SU-DHL-6 (cell line): Measurements from ENCODE around the gene TFDP2.

Experiments
- H2AFZ ChIP-seq: fragments of 200-600 bp; sonication (generic); 2 replicates; pipeline ENCODE4 v1.6.1; 2014; ENCODE audit warnings: low read depth, mild to moderate bottlenecking, moderate library complexity, mixed read lengths, antibody characterized with exemption, low read length; ENCODE audit not compliant: severe bottlenecking
- H3F3A ChIP-seq: fragments of 200-600 bp; shearing (Covaris generic); 2 replicates; pipeline ENCODE4 v1.6.0; 2016; ENCODE audit warnings: antibody characterized with exemption, mild to moderate bottlenecking; ENCODE audit not compliant: insufficient read depth
- H3K27ac ChIP-seq: fragments of 200-600 bp; sonication (generic); 2 replicates; pipeline ENCODE4 v1.5.1; 2016; ENCODE audit warnings: low read depth, mild to moderate bottlenecking, low read length, moderate library complexity, mixed read lengths
- H3K27me3 ChIP-seq: fragments of 200-600 bp; sonication (generic), shearing (Covaris generic); 2 replicates; pipeline ENCODE4 v1.6.0; 2014; ENCODE audit warnings: mild to moderate bottlenecking, low read length
- H3K36me3 ChIP-seq: fragments of 200-600 bp; sonication (generic); 2 replicates; pipeline ENCODE4 v1.6.1; 2014; ENCODE audit warnings: mild to moderate bottlenecking, low read length, mixed read lengths
- H3K4me2 ChIP-seq: fragments of 300-600, 200-600 bp; shearing (Covaris generic), sonication (generic); 2 replicates; pipeline ENCODE4 v1.6.0; 2014; ENCODE audit warnings: low read length, low read depth, mild to moderate bottlenecking; ENCODE audit not compliant: poor library complexity, severe bottlenecking
- H3K4me3 ChIP-seq: fragments of 200-600 bp; sonication (generic); 2 replicates; pipeline ENCODE4 v1.5.1; 2014; ENCODE audit warnings: antibody characterized with exemption, low read length, mild to moderate bottlenecking, mixed read lengths; ENCODE audit not compliant: insufficient read depth, poor library complexity, severe bottlenecking
- H3K79me2 ChIP-seq: fragments of 200-600 bp; sonication (generic); 2 replicates; pipeline ENCODE4 v1.6.1; 2014; ENCODE audit warnings: mild to moderate bottlenecking, low read length, moderate library complexity; ENCODE audit not compliant: insufficient read depth
- H3K9ac ChIP-seq: fragments of 200-600 bp; sonication (generic); 2 replicates; pipeline ENCODE4 v1.7.0; 2014; ENCODE audit warnings: mild to moderate bottlenecking, low read length
- H3K9me2 ChIP-seq: fragments of 200-600 bp; sonication (generic); replicated peaks from 2 replicates; pipeline ENCODE4 v1.6.1; 2014; ENCODE audit warnings: low read length; ENCODE audit not compliant: insufficient read depth
- H3K9me3 ChIP-seq: fragments of 200-600 bp; sonication (generic); 2 replicates; pipeline ENCODE4 v1.6.1; 2014; ENCODE audit warnings: low read length, mixed read lengths; ENCODE audit not compliant: insufficient read depth
- H4K20me1 ChIP-seq: fragments of 200-600 bp; sonication (generic); 2 replicates; pipeline ENCODE4 v1.6.1; 2014; ENCODE audit warnings: low read depth, mild to moderate bottlenecking, antibody characterized with exemption, low read length, moderate library complexity, mixed read lengths
- EZH2phosphoT487 ChIP-seq: fragments of 200-600 bp; sonication (generic), shearing (Covaris generic); conservative IDR thresholded peaks from 2 replicates; pipeline ENCODE4 v1.6.1; 2018; ENCODE audit warnings: mild to moderate bottlenecking, antibody characterized with exemption, low read length, moderate library complexity, mixed read lengths
- TF ChIP-seq, protein P1 (sequence below): fragments of 200-600 bp; sonication (generic); IDR thresholded peaks from one replicate; pipeline ENCODE4 v1.5.1; 2017; ENCODE audit warnings: antibody characterized with exemption, mild to moderate bottlenecking, low read length, moderate library complexity; ENCODE audit not compliant: insufficient read depth, poor library complexity, severe bottlenecking

TFDP2 gene

DNA sequence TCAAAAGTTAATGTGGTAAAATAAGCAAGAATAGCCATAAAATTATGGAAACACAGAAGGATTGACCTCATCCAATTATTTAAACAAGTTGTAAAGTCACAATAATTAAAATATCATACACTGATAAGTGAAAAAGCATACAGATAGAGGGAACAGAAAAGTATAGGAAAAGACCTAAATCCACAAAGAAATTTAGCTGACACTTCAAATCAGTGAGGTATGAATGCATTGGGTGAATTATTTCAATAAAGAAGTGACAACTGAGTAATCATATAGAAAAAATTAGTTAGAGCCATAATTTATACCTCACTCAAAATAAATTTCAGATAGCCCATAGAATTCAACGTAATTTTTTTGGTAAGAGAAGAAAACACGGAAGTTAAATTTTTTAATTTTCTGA is 25.1 kb downstream of the TFDP2 start:
- H3K79me2 ChIP-seq = no peaks in the 10 kb centered on the region
- no peaks in the 10 kb centered on the region for H4K20me1 ChIP-seq
- H3F3A ChIP-seq = no peaks in the 10 kb centered on the region
- H3K27ac ChIP-seq = no peak overlapping the region
- no peak overlapping the region for H3K9ac ChIP-seq
- no peaks in the 10 kb centered on the region for H3K27me3 ChIP-seq
- H3K4me2 ChIP-seq = no peak overlapping the region
- H3K9me3 ChIP-seq = no peaks in the 10 kb centered on the region
- H3K9me2 ChIP-seq = no peaks in the 10 kb centered on the region
- no peak overlapping the region for H2AFZ ChIP-seq
- TF ChIP-seq, protein P1, sequence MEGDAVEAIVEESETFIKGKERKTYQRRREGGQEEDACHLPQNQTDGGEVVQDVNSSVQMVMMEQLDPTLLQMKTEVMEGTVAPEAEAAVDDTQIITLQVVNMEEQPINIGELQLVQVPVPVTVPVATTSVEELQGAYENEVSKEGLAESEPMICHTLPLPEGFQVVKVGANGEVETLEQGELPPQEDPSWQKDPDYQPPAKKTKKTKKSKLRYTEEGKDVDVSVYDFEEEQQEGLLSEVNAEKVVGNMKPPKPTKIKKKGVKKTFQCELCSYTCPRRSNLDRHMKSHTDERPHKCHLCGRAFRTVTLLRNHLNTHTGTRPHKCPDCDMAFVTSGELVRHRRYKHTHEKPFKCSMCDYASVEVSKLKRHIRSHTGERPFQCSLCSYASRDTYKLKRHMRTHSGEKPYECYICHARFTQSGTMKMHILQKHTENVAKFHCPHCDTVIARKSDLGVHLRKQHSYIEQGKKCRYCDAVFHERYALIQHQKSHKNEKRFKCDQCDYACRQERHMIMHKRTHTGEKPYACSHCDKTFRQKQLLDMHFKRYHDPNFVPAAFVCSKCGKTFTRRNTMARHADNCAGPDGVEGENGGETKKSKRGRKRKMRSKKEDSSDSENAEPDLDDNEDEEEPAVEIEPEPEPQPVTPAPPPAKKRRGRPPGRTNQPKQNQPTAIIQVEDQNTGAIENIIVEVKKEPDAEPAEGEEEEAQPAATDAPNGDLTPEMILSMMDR = no peak
- TF ChIP-seq EZH2phosphoT487 = no peak
- no peaks in the 10 kb centered on the region for H3K36me3 ChIP-seq
- no peak overlapping the region for H3K4me3 ChIP-seq

DNA sequence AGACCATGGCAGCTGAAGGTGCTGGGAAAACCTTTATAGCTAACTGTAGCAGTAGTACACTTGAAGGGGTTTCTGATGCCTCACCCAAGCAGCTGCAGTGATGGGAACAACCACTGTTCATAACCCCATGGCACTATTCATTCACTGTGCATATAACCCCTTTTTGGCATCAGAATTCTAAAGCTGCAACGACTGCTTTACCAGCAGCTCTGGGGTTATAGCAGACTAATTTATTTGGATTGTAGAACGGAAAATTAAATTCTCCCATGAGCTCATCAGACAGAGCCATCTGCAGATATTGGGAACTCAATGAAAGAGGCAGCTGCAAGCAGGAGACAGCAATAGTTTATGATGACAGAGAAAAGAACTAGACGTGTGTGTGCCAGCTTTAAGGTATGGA is 28.6 kb downstream of the TFDP2 start:
- H3K27ac ChIP-seq = no peak overlapping the region
- no peaks in the 10 kb centered on the region for H3K9me2 ChIP-seq
- no peak overlapping the region for H3K9ac ChIP-seq
- H2AFZ ChIP-seq = no peak overlapping the region
- H3F3A ChIP-seq = no peaks in the 10 kb centered on the region
- H3K4me2 ChIP-seq = no peak overlapping the region
- no peak overlapping the region for H3K4me3 ChIP-seq
- TF ChIP-seq, protein P1 = no peak
- TF ChIP-seq EZH2phosphoT487 = no peak
- no peaks in the 10 kb centered on the region for H3K9me3 ChIP-seq
- H3K27me3 ChIP-seq = no peaks in the 10 kb centered on the region
- H3K79me2 ChIP-seq = no peaks in the 10 kb centered on the region
- H3K36me3 ChIP-seq = no peaks in the 10 kb centered on the region
- H4K20me1 ChIP-seq = no peaks in the 10 kb centered on the region; the same call in 1 of the 2 replicates

DNA sequence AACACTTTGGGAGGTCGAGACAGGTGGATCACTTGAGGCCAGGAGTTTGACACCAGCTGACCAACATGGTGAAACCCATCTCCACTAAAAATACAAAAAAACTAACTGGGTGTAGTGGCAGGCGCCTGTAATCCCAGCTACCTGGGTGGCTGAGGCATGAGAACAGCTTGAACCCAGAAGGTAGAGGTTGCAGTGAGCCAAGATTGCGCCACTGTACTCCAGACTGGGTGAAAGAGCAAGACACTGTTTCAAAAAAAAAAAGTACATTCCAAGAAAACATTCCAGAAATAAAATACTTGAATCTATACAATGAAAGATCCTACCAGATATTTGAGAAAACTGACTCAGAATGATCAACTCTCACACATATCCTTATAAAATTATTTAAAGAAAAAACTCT is 30.4 kb downstream of the TFDP2 start:
- Histone ChIP-seq H3K27ac (no peak overlapping the region), H3K4me2 (no peak overlapping the region), H3K9me3 (no peaks in the 10 kb centered on the region), H3K4me3 (no peak overlapping the region), H2AFZ (no peak overlapping the region), H3K36me3 (no peaks in the 10 kb centered on the region), H3K27me3 (no peaks in the 10 kb centered on the region), H3K79me2 (no peaks in the 10 kb centered on the region), H3F3A (no peaks in the 10 kb centered on the region), H3K9ac (no peak overlapping the region), H4K20me1 (no peaks in the 10 kb centered on the region; the same call in 1 of the 2 replicates), H3K9me2 (no peaks in the 10 kb centered on the region)
- TF ChIP-seq, protein P1 = no peak
- no peak for TF ChIP-seq EZH2phosphoT487
